Sciatic nerve (tissue), 2 donors: ENCODE results near the gene DOK6. TPM values are rescaled to one million over a fixed set of nuclear protein-coding genes. Genes with fewer than 3 reads are reported as not detected.
"Not testable (repeated sequence)": the region's sequence is repeated elsewhere in the genome, so short reads cannot be mapped to it uniquely, and the experiment has no call there.

Source experiments
- ATAC-seq: fragments of 200-7000 bp; cut with Tn5 transposase; one replicate; pipeline ENCODE4 v1.9.1; 2020; ENCODE audit warnings: mild to moderate bottlenecking, moderate library complexity
- DNase-seq: peaks from one replicate; pipeline ENCODE4 v3.0.0-alpha.2; 2020; ENCODE audit warnings: low spot score
- intact Hi-C: fragments of 100-400 bp; cut with DNase I; formaldehyde crosslinking; loops from one replicate; pipeline ENCODE4 v1.14.2; 2022
- total RNA-seq: library from RNA; stranded (reverse); fragmentation: NEBNext Ultra II Directional; extraction: Animal tissue kit (Norgen Biotek cat#: 25700); gene quantifications from one replicate; pipeline ENCODE4 v1.2.1, GENCODE V29; 2021
- donor health status: DM: no; HTN: no; CAD: no.
- donor health status: DM: no; HTN: no; CAD: no.

The DOK6 gene
- total RNA-seq, 1 donor from 2014 or later, result 14.1 TPM

DNA sequence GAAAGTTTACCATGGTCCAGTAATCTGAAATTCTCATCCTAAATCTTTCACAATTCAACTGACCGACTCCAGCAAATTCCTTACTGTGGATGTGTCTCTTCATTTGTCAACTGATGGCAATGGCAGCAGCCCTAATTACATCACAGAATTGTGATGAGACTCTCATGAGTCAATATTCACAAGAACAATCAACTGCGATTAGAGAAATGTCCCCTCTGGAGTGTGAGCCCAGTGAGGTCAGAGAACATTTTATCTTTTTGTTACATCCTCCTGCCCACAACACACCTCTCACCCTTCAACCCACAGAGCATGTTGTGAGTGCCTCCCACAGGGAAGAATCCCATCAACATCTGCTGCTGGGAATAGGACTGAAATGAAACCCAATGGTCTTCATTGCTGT, 473.4 kb downstream of the DOK6 start:
- intact Hi-C loops, result no loop called here
- DNase-seq (no peak), ATAC-seq (no peak)

DNA sequence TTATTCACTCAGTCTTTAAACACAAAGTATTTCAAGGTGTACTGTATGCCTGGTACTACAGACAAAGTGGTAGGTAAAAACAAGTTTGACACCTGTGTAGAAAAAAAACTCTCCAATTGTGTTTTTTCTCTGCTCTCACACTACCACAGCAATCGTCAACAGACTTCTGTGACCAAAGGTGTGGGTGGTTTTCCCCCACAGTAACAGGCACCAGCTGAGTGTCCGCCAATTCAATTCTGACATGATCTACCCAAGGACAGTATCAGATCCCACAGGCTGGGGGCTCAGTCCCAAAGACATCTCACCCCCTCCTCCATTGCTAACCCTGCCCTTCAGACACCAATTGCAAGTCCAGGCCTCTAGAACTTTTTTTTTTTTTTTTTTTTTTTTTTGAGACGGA, 475.8 kb downstream of the DOK6 start:
- intact Hi-C loops, result no loop called here
- no peak for DNase-seq
- ATAC-seq, result no peak

DNA sequence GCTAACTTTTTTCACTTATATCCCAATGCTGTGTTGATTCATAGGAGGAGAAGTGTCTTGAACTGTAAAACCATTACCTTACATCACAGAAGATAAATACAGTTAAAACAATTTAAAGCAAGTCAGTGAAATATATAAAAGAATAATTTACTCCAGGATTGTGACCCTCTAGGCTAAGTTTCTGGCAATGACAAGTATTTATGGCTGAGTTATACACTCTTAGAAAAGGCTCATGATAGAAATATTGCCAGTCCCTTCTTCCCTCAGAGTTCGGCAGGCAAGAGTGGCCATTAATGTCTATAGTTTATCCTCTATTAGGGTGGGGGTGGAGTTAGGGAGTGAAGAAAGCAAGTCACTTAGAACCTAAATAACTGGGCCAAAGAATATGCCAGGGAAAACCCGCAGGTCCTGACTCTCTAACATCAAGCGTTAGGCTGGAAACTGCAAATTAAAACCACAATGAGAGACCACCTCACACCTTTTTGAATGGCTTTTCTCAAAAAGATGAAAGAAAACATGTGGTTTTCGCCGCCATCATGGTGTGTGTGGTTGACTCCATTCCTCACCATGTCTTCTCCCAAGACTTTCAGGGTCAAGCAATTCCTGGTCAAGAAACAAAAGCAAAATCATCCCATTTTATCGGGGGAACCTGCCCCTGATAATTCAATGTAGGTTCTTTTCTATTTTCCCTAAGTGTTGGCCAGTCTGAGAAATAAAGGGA, 477.7 kb downstream of the DOK6 start:
- intact Hi-C loops, result no loop called here
- ATAC-seq, result no peak

DNA sequence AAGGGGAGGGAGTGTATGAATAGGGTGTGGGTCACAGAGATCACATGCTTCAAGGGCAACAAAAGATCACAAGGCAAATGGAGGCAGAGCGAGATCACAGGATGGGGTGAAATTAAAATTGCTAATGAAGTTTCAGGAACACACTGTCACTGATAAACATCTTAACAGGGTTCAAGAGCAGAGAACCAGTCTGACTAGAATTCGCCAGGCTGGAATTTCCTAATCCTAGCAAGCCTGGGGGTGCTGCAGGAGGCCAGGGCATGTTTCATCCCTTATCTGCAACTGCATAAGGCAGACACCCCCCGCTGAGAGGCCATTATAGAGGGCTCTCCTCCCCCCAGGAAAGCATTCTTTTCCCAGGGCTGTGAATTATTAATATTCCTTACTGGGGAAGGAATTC, 478.4 kb downstream of the DOK6 start:
- ATAC-seq, DNase-seq, intact Hi-C loops: not testable (repeated sequence)

More for the DNA sequence above, 477.7 kb downstream of the DOK6 start:
- DNase-seq, result no peak

DNA sequence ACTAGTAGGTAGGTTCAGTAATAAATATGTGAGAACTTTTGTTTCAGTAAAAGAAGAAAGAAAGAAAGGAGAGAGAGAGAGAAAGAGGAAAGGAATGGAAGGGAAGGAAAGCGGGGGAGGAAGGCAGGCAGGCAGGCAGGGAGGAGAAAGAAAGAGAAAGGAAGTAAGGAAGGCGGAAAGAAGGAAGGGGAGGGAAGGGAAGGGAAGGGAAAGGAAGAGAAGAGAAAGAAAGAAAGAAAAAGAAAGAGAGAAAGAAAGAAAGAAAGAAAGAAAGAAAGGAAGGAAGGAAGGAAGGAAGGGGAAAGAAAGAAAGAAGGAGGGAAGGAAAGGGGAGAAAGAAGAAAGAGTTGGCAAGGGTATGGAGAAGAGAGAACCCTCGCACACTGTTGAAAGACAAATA, 479.4 kb downstream of the DOK6 start:
- intact Hi-C loops, result no loop called here
- ATAC-seq, result no peak

DNA sequence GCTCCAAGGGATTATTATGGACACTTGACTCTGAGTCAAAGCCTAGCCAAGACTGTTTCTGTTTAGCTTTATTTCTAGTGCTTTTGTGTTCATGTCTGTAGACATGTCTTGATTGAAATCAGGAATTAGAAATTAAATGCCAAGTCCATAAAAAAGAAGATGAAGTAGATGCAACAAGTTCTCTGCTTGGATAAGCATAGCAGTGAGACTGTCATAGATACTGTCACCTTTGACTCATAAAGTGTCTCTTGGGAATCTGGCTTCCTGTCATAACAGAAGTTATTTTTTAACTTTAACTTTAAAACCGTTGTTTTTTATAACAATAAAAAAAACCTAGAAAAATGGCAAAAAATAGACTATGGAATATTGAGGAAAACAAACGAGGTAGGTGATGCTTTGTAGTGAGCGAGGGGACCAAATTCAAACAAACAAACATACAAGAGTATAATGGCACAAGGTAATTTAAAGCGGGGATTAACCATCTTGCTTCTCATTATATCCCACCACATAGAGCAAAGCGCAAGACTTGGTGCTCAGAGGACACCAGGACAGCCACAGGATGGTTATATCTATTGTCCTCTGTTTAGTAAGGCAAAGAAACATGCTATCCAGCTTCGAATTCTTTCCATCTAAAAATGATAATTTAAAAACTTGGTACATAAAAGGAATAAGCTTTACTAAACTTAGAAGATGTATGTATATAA, 482.4 kb downstream of the DOK6 start:
- intact Hi-C loops, result no loop called here
- no peak for DNase-seq

More for the DNA sequence above, 479.4 kb downstream of the DOK6 start:
- DNase-seq, result no peak

DNA sequence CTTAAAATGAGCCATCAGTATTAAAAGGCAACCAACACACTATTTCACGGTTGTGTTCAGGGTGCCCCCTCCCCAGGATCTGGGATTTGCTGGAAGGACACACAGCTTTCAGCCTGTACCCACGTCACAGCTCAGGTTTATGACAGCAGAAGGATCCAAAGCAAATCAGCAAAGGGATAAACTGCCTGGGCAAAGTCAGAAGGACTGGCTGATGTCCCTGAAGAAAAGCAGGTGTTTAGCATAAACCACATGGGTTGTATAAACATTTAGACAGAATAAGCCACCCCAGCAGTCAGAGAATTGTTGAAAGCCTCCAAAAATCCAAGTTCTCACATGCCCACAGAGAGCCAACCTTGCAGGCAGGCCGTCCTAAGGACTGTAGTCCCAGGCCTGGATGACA, 483.1 kb downstream of the DOK6 start:
- no peak for ATAC-seq
- intact Hi-C loops, result no loop called here

More for the DNA sequence above, 482.4 kb downstream of the DOK6 start:
- ATAC-seq, result no peak

DNA sequence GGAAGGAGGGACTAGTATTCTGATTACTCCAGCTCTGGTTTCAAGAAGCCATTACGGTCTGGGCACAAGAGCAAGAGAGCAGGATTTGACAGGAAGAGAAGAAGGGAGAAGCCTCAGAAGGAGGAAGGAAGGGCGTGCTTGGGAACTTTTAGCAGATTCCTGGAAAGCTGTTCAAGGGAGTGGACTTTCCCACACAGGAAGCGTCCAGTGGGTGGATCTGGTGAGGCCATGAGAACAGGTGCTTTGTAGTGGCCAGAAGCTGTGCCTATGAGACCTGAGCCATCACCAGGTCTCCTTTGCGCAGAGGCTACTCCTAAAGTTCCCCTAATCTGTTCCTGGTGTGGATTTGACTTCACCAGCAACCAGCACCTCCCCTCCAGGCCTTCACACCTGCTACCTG, 484.7 kb downstream of the DOK6 start:
- intact Hi-C loops, result no loop called here
- DNase-seq (no peak), ATAC-seq (no peak)

More for the DNA sequence above, 483.1 kb downstream of the DOK6 start:
- DNase-seq, result no peak

DNA sequence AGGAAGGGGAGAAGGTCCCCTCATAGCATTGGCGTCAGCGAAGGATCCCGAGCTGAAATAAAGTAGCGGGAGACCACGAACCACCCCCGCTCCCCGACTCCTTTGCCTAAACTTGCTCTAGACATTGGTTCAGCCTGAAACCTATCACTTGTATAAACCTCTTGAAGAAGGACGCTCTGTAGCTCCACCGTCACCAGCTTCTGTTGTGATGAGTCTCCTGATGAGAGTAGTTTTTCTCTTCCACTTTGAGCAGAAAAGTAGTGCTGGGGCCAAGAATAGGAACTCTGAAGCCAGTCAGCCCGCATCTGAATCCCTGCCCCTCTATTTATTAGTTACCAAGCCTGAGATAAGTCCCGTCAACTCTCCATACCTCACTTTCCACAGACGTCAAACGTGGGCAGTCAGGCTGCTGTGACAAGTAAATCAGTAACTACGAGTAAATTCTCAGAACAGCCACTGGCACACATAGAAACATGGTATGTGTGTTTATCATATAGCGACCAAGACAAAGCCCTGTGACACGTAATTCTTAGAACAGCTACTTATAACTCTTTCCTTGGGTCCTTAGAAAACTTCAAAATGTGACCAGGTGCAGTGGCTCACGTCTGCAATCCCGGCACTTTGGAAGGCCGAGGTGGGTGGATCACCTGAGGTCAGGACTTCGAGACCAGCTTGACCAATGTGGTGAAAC, 485.3 kb downstream of the DOK6 start:
- intact Hi-C loops, result no loop called here
- DNase-seq, result no peak
- ATAC-seq, result no peak

DNA sequence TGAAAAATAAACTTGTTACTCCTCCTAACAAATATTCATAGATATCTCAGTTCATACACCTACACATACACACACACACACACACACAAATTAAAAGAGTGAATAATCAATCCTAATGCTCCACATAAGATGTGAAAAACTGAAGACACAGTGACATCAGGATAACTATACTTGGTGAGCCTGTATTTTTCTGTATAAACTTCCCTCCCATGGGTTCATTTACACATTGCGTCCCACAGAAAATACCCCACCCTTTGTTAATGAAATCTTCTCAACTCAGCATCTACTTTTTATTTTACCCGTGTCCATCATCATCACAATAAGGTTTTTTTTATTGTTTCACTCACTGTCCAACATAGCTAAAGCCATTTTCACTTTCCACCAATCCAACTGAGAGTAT, 486.6 kb downstream of the DOK6 start:
- intact Hi-C loops, result no loop called here
- ATAC-seq (no peak), DNase-seq (no peak)

DNA sequence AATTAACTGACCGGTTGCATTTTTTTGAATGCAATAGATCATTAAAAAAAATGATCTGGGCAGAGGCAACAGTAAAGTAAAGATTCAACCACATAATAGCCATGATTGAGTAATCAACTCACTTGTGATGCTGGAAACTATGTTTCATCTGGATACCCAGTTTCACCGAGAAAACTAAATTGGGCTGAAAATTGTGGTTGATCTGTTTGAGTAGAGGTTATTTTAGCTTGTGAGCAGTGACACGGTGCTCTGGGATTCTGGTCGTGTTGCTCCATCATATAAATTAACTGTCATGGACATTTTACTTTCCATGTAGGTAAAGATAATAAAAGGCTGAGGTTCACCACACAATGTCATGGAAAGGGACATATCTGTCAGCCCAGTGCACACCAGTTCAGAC, 488.3 kb downstream of the DOK6 start:
- intact Hi-C loops, result no loop called here
- no peak for DNase-seq

DNA sequence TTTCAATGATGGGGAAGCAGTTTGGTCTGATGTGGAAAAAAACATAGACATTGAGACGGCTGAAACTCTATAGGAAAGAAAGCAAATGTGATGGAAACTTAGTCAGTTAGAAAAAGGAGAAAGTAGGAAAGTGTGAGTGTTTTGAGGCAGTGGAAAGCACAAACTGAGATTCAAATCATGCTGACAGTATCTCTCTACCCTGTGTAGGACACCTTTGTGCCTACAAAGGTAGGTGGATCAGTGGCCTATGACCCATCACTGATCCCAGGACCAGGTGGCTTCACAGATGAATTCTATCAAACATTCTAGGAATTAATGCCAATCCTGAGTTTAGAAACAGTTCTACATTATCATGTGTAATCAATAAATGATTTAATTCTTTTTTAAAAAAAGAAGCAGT, 489.9 kb downstream of the DOK6 start:
- ATAC-seq (no peak), DNase-seq (no peak)
- intact Hi-C loops, result no loop called here

More for the DNA sequence above, 488.3 kb downstream of the DOK6 start:
- no peak for ATAC-seq

DNA sequence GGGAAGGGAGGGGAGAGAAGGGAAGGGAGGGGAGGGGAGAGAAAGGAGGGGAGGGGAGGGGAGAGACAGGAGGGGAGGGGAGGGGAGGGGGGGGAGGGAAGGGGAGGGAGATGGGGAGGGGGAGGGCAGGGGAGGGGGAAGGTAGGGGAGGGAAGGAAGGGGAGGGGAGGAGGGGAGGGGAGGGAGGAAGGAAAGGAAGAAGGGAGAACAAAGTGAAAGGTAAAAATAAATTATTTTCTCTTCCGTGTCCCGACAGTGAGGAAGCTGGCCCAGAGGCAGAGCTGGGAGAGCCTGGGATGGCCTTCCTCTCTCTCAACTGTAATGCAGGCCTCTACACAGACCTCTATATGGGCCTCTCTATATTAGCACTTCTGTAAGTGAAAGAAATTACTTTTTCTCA, 493.8 kb downstream of the DOK6 start:
- ATAC-seq (no peak), DNase-seq (no peak)
- intact Hi-C loops, result no loop called here

DNA sequence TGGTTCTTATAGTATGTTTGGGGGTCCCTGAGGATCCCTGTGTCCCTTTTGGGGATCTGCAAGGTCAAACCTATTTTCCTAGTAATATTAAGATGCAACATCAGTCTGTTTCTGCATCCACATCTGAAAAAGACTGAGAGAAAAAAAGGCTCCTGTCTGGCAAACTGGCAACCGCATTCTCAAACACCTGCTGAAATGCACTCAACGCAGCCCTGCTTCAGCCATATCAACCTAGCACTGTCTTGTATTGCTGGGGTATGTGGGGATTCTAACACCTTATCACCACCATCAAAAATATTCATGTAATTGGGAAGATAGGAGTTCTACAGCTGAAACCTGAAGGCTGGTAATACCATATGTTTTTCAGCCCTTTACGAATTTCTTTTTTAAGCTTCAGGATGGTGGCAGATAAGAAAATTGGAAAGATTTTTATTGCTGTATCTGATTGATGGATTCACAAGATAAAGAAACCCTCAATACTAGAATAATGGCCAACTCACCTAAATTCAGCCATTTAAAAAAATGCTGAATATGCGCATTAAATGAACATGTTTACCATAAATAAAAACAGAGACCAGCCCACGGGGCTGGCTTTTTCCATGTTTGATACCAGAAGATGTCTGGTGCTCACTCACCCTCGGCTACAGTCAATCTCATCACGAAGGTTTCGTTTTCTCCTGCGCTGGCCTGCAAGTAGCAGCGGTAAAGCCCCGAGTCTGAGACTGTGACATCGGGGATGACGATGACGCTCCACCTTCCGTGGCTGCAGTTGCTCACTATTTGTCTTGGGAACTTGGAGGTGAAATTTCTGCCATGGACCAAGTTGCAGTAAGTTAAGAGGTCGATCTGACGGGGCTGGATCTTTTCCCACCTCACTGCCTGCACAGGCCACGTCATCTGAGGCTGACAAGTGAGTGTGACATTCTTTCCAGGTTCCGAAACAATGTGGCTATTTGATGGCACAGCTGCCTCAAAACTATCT, 494.7 kb downstream of the DOK6 start:
- DNase-seq, result no peak
- intact Hi-C loops, result no loop called here
- no peak for ATAC-seq

DNA sequence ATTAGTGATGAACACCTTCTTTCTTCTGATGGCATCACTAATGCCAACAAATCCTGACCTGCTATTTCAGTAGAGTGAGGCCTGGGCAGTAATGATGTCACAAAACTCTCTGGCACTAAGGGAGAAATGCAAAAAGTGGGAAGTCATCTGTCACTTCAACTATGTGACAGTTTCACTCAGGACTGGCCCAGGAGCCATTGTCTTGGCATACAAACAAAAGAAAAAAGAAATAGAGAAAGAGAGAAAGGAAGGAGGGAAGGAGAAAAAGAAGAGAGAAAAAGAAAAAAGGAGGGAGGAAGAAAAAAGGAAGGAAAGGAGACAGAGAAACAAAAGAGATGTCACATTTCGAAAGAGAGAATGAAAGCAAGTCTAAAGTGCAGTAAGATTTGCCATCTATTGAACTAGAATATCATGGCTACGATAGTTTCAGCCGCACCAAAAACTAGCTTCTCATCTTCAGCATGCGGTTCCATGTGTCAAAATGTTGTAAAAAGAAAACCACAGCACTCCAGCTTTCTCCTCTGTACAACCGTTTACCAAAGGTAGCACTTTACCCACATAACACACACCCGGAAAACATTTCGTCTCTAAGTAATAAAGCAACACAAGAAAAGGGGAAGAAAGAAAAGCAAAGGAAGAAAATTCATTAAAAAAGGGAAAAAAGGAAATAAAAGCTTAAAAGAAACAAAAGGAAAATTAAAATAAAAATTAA, 496.9 kb downstream of the DOK6 start:
- ATAC-seq (no peak), DNase-seq (no peak)
- intact Hi-C loops, result no loop called here

DNA sequence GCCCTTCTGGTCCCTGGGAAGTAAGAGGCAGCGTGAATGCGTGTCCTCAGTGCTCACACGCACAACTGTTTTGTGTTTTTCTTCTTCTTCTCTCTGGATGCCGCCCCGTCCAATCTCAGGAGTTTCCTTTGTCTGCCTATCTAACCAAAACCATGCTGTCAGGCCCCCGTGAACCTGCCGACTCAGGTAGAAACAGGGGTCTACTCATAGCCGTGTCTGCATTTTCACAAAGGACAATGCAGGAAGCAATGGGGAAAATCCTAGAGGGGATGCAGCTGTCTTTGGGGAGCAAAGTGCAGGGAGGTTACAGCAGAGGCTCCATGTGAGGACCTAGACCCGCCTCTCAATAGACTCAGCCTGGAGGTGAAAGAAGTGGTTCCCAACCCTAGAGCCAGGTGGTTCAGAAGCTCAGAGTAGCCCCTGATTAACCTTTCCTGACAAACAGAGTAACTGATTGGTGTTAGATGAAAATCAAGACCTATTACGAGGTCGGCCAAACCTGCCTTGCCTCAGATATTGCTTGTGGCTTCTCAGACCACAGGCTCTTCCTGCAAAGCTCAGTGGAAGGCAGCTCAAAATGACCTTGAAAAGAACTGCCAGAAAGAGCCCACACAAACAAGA, 497.7 kb downstream of the DOK6 start:
- no peak for DNase-seq
- intact Hi-C loops, result no loop called here
- no peak for ATAC-seq
